Heart left ventricle (tissue), 16 donors: ENCODE measurements around the gene SIM1. TPM values are rescaled to one million over a fixed set of nuclear protein-coding genes. Genes with fewer than 3 reads are reported as not detected.
A peak's percentile ranks its signal among the peaks of the same experiment; 100 is the strongest.

ENCODE experiments used
- ATAC-seq, 4 donors: fragments of 200-7000 bp; cut with Tn5 transposase; one replicate each; pipeline ENCODE4 v1.9.1; 2020 to 2022; ENCODE audit warnings: moderate library complexity in 4 of 4, mild to moderate bottlenecking in 3 of 4, moderate number of reproducible peaks in 1 of 4
- DNase-seq, 5 donors: peaks; one replicate each; pipeline ENCODE4 v3.0.0-alpha.2; 2020
- H3K27ac ChIP-seq, 12 donors: fragments of 200-600 bp; sonication (generic) in 4 of 12; one replicate each; pipeline versions ENCODE4 v1.5.0 to v1.8.0; 2016 to 2022; ENCODE audit warnings: mild to moderate bottlenecking in 2 of 12
- H3K27me3 ChIP-seq, 9 donors: fragments of 200-600 bp; sonication (generic) in 2 of 9; one replicate each; pipeline versions ENCODE4 v1.5.1 to v1.8.0; 2016 to 2022; ENCODE audit warnings: mild to moderate bottlenecking in 3 of 9
- H3K36me3 ChIP-seq, 9 donors: fragments of 200-600 bp; sonication (generic) in 2 of 9; one replicate each; pipeline versions ENCODE4 v1.5.0 to v1.8.0; 2018 to 2022; ENCODE audit warnings: mild to moderate bottlenecking in 2 of 9
- H3K4me1 ChIP-seq, 12 donors: fragments of 200-600 bp; sonication (generic) in 4 of 12; one replicate each; pipeline versions ENCODE4 v1.5.0 to v1.8.0; 2016 to 2022; ENCODE audit warnings: mild to moderate bottlenecking in 3 of 12
- H3K4me3 ChIP-seq, 12 donors: fragments of 200-600 bp; sonication (generic) in 4 of 12; one replicate each; pipeline versions ENCODE4 v1.5.0 to v1.8.0; 2017 to 2022; ENCODE audit warnings: mild to moderate bottlenecking in 9 of 12, moderate library complexity in 4 of 12
- H3K9me3 ChIP-seq, 12 donors: fragments of 200-600 bp; sonication (generic) in 4 of 12; one replicate each; pipeline versions ENCODE4 v1.5.0 to v1.8.0; 2016 to 2022; ENCODE audit warnings: mild to moderate bottlenecking in 1 of 12
- POLR2A ChIP-seq, 2 donors: fragments of 450-650 bp; IDR thresholded peaks; one replicate each; pipeline ENCODE4 v1.6.1; 2017; ENCODE audit warnings: antibody characterized with exemption in 2 of 2, mild to moderate bottlenecking in 2 of 2, moderate library complexity in 2 of 2
- WGBS, 4 donors: extraction: QIAGEN DNeasy Blood & Tissue Kit in 2 of 4; methylation state at CpG; one replicate each; pipeline versions ENCODE4 v1.1.5 to v1.1.7; 2013 to 2018; 5-methylcytosine and 5-hydroxymethylcytosine counted together
- intact Hi-C, 10 donors: fragments of 100-400 bp; cut with DNase I; formaldehyde crosslinking; loops; one replicate each; pipeline versions ENCODE4 v1.11.1 to v1.14.2; 2022
- long read RNA-seq, 3 donors: library from polyadenylated mRNA; unstranded; transcript quantifications; one replicate each; pipeline ENCODE4 v2.0.0, GENCODE V29; 2020 to 2021
- polyA plus RNA-seq, 2 donors: library from polyadenylated mRNA; stranded (reverse); fragments of 200-250 nt; gene quantifications; one replicate each; pipeline ENCODE4 v1.2.3, GENCODE V29; 2013
- total RNA-seq, 9 donors: library from RNA; depleted of rRNA in 2 of 9; stranded (reverse); fragments of >200 nt in 2 of 9; fragmentation: NEBNext Ultra II Directional in 3 of 9; extraction: Animal tissue kit (Norgen Biotek cat#: 25700) in 3 of 9; gene quantifications; one replicate each; pipeline versions ENCODE4 v1.1.0 to v1.2.4, GENCODE V29; 2016 to 2023
- TF ChIP-seq, protein P1 (sequence below), 12 donors: fragments of 200-600 bp; sonication (generic) in 4 of 12; IDR thresholded peaks; one replicate each; pipeline versions ENCODE4 v1.5.0 to v1.8.0; 2018 to 2022; ENCODE audit warnings: antibody characterized with exemption in 12 of 12, mild to moderate bottlenecking in 5 of 12
- donor health status: ischemic (EF 13 %, LVEDD 7.1; RV severe dilation, severe dysfunction).
- donor health status: healthy with polysubstance abuse.
- donor health status: DM: no; HTN: yes; CAD: no.
- donor health status: DM: no; HTN: no; CAD: no.
- donor health status: ischemic (EF 25% LVEDD 6.9; RV normal size, moderate dysfunction).
- donor health status: ischemic (EF 25% LVEDD 5.7; RV mildly dilated, moderate dysfunction).
- donor health status: healthy.
- donor health status: DM: yes; HTN: yes; CAD: no.
- donor health status: ischemic (EF 35%, LVEDD 5.7; RV mildly dilated, moderate dysfunction).
- donor health status: nonischemic (EF 11% LVEDD 7.7; RV severe dilation, severe dysfunction).
- donor health status: DM: yes; HTN: yes; CAD: no.
- donor health status: PGD.
- donor health status: ischemic (EF 29% LVEDD 5.4; RV normal size, mild dysfunction).
- donor health status: nonischemic (EF 23%, LVEDD 6.1; RV moderate dilation, normal function).

The SIM1 gene, protein sequence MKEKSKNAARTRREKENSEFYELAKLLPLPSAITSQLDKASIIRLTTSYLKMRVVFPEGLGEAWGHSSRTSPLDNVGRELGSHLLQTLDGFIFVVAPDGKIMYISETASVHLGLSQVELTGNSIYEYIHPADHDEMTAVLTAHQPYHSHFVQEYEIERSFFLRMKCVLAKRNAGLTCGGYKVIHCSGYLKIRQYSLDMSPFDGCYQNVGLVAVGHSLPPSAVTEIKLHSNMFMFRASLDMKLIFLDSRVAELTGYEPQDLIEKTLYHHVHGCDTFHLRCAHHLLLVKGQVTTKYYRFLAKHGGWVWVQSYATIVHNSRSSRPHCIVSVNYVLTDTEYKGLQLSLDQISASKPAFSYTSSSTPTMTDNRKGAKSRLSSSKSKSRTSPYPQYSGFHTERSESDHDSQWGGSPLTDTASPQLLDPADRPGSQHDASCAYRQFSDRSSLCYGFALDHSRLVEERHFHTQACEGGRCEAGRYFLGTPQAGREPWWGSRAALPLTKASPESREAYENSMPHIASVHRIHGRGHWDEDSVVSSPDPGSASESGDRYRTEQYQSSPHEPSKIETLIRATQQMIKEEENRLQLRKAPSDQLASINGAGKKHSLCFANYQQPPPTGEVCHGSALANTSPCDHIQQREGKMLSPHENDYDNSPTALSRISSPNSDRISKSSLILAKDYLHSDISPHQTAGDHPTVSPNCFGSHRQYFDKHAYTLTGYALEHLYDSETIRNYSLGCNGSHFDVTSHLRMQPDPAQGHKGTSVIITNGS
- under 1 TPM in 1 of 9 donors, not detected in 8; 0.50 TPM for total RNA-seq
- not detected for polyA plus RNA-seq
- long read RNA-seq, donor 1 = 0 reads
- long read RNA-seq, donor 2 = 0 reads
- long read RNA-seq, donor 3 = 0 reads

GRCh38 chr6:100464903-100465700 is at the start of gene SIM1:
SIM1 (minus strand) TSS chr6:100464921; CDS start chr6:100463468, 1,453 bp downstream.
- Histone ChIP-seq H3K4me1 (peaks cover 0 to 38% (median 10%) of the 10 kb centered on the region in 12 donors), H3K4me3 (peak within 1 kb of the TSS in 9 of 12 donors; percentile 21 to 49 (median 36)), H3K36me3 (no peaks in the 10 kb centered on the region), H3K27ac (no peak within 1 kb of the TSS), H3K27me3 (peaks cover 72 to 100% (median 100%) of the 10 kb centered on the region in 9 donors), H3K9me3 (no peaks in the 10 kb centered on the region)
- 2 to 8% (median 5%) methylated on average over 26 to 66 of the region's 66 CpGs for WGBS, 4 donors
- TF ChIP-seq, protein P1, sequence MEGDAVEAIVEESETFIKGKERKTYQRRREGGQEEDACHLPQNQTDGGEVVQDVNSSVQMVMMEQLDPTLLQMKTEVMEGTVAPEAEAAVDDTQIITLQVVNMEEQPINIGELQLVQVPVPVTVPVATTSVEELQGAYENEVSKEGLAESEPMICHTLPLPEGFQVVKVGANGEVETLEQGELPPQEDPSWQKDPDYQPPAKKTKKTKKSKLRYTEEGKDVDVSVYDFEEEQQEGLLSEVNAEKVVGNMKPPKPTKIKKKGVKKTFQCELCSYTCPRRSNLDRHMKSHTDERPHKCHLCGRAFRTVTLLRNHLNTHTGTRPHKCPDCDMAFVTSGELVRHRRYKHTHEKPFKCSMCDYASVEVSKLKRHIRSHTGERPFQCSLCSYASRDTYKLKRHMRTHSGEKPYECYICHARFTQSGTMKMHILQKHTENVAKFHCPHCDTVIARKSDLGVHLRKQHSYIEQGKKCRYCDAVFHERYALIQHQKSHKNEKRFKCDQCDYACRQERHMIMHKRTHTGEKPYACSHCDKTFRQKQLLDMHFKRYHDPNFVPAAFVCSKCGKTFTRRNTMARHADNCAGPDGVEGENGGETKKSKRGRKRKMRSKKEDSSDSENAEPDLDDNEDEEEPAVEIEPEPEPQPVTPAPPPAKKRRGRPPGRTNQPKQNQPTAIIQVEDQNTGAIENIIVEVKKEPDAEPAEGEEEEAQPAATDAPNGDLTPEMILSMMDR (IDR thresholded peaks at IDR 0.05) = no peak
- no peak for TF ChIP-seq POLR2A (IDR thresholded peaks at IDR 0.05)
- peak in 3 of 4 donors; percentile 73 to 94 (median 84) for ATAC-seq
- intact Hi-C loops = no loop called here
- peak in 3 of 5 donors; percentile 44 to 79 (median 50) for DNase-seq

DNA sequence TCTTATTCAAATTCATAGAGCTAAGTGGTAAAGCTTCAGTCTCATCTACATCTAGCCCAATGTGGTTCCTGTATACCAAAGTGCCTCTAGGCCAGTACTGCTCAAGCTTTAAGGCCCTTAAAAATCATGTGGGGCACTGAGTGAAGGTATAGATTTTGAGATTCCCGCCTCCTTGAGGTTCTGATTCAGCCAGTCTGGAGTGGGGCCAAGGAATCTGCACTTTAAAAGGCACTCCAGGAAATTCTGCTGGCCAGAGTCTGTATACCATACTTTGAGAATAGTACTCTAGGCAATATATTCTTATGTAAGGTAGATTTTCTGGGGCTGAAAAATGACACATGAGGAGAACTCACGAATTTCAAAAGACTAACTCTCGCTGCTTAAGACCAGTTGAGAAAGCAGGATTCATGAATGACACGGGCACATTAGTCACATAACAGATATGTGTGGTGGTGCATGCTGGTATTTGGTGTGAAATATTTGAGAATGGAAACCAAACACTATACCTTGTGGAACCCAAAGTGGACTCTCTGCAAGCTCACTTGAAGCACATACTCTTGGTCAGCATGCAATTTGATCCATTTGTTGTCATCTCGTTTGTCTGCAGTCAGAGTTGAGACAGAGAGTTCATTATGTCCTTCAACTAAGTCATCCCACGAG is 47.6 kb upstream of the SIM1 start:
- H3K36me3 ChIP-seq = peaks cover 0 to 78% (median 64%) of the 10 kb centered on the region in 9 donors
- 68 to 74% (median 71%) methylated on average over 6 of the region's 6 CpGs for WGBS, 4 donors
- no peaks in the 10 kb centered on the region for H3K4me1 ChIP-seq
- intact Hi-C loops = no loop called here
- ATAC-seq (no peak), DNase-seq (no peak)
- no peaks in the 10 kb centered on the region for H3K9me3 ChIP-seq
- no peak for TF ChIP-seq POLR2A (IDR thresholded peaks at IDR 0.05)
- TF ChIP-seq, protein P1 (IDR thresholded peaks at IDR 0.05) = no peak
- H3K4me3 ChIP-seq = no peak overlapping the region
- H3K27ac ChIP-seq = no peak overlapping the region
- H3K27me3 ChIP-seq = no peaks in the 10 kb centered on the region

GRCh38 chr6:100509101-100509500 is 44.4 kb upstream of the SIM1 start:
- ATAC-seq (no peak), DNase-seq (no peak)
- Histone ChIP-seq H3K27ac (no peak overlapping the region), H3K36me3 (peaks cover 0 to 51% (median 43%) of the 10 kb centered on the region in 9 donors), H3K4me3 (no peak overlapping the region), H3K9me3 (no peaks in the 10 kb centered on the region), H3K4me1 (peaks cover 0 to 3% (median 0%) of the 10 kb centered on the region in 12 donors), H3K27me3 (no peaks in the 10 kb centered on the region)
- 95 to 100% (median 97%) methylated on average over 3 of the region's 3 CpGs for WGBS, 4 donors
- intact Hi-C loops = no loop called here
- TF ChIP-seq, protein P1 (IDR thresholded peaks at IDR 0.05) = no peak
- no peak for TF ChIP-seq POLR2A (IDR thresholded peaks at IDR 0.05)
